Mesothelial cell of epicardium (in vitro differentiated cells): ENCODE data around the gene SCMH1. TPM values are rescaled to one million over a fixed set of nuclear protein-coding genes. Genes with fewer than 3 reads are reported as not detected.

ENCODE experiments used
- DNase-seq, 2 experiments: peaks; one replicate each; pipeline ENCODE4 v3.0.0; 2021; ENCODE audit warnings: low spot score in 2 of 2; ENCODE audit not compliant: unreplicated experiment in 2 of 2
- H3K27ac Mint-ChIP-seq: 2 replicates; pipeline ENCODE4 v1.8.0; 2021; ENCODE audit warnings: mixed read lengths
- H3K27me3 Mint-ChIP-seq: 2 replicates; pipeline ENCODE4 v1.8.0; 2021; ENCODE audit warnings: low read depth, mixed read lengths
- H3K36me3 Mint-ChIP-seq: 2 replicates; pipeline ENCODE4 v1.8.0; 2021; ENCODE audit warnings: mixed read lengths
- H3K4me1 Mint-ChIP-seq: 2 replicates; pipeline ENCODE4 v1.8.0; 2021; ENCODE audit warnings: mixed read lengths
- H3K4me3 Mint-ChIP-seq: 2 replicates; pipeline ENCODE4 v1.8.0; 2021; ENCODE audit warnings: mild to moderate bottlenecking, moderate library complexity, mixed read lengths
- H3K9me3 Mint-ChIP-seq: 2 replicates; pipeline ENCODE4 v1.8.0; 2021; ENCODE audit warnings: mixed read lengths
- CTCF ChIP-seq: fragments of 200-600 bp; sonication (generic); IDR thresholded peaks from one replicate; pipeline ENCODE4 v1.5.0; 2021; ENCODE audit warnings: antibody characterized with exemption; ENCODE audit not compliant: unreplicated experiment
- total RNA-seq: library from RNA; stranded (reverse); gene quantifications from 3 replicates; pipeline ENCODE4 v1.2.1, GENCODE V29; 2021

Gene SCMH1
- total RNA-seq, 1 donor from 2014 or later: 59.1 TPM

- H3K36me3 Mint-ChIP-seq: peaks cover 8% of the 10 kb centered on the region
- H3K9me3 Mint-ChIP-seq: peaks cover 16% of the 10 kb centered on the region
- peaks cover 11% of the 10 kb centered on the region for H3K4me1 Mint-ChIP-seq
- no peak overlapping the region for H3K4me3 Mint-ChIP-seq
- no peaks in the 10 kb centered on the region for H3K27me3 Mint-ChIP-seq
- TF ChIP-seq CTCF: no peak
- no peak for DNase-seq
- H3K27ac Mint-ChIP-seq: no peak overlapping the region
Observed at GRCh38 chr1:41161846-41162245, 80.3 kb downstream of the SCMH1 start.

- H3K27ac Mint-ChIP-seq: no peak overlapping the region
Observed at GRCh38 chr1:41160498-41161110, 81.5 kb downstream of the SCMH1 start.

DNA sequence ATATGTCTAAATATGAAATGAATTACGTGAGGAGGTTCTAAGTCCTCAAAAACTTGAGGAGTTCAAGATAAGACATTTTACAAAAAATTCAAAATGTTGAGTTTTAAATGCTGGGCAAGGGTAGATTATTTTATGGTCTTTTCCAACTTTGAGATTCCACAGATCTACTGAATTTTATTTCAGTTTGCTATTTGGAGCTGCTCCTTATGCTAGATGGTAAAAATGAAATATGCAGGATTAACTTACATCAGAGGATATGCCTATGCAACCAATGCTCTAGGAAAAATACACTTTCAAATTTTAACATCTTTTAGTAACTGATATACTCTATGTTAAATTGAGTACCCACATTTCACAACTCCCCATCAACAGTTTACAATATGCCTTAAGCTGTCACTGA is 83.1 kb downstream of the SCMH1 start:
- H3K9me3 Mint-ChIP-seq: no peaks in the 10 kb centered on the region
- H3K4me1 Mint-ChIP-seq: peaks cover 11% of the 10 kb centered on the region
- no peak for DNase-seq
- peaks cover 3% of the 10 kb centered on the region for H3K36me3 Mint-ChIP-seq
- H3K4me3 Mint-ChIP-seq: no peak overlapping the region
- no peak overlapping the region for H3K27ac Mint-ChIP-seq
- no peak for TF ChIP-seq CTCF
- no peaks in the 10 kb centered on the region for H3K27me3 Mint-ChIP-seq

More at GRCh38 chr1:41160498-41161110, 81.5 kb downstream of the SCMH1 start:
- Mint-ChIP-seq H3K4me3 (no peak overlapping the region), H3K9me3 (peaks cover 5% of the 10 kb centered on the region), H3K4me1 (peaks cover 11% of the 10 kb centered on the region), H3K36me3 (peaks cover 3% of the 10 kb centered on the region), H3K27me3 (no peaks in the 10 kb centered on the region)
- TF ChIP-seq CTCF: no peak
- no peak for DNase-seq

- H3K36me3 Mint-ChIP-seq: peaks cover 3% of the 10 kb centered on the region
- H3K9me3 Mint-ChIP-seq: no peaks in the 10 kb centered on the region
- no peak for TF ChIP-seq CTCF
- H3K27me3 Mint-ChIP-seq: no peaks in the 10 kb centered on the region
- no peak for DNase-seq
- peak overlapping the region; percentile 1 for H3K27ac Mint-ChIP-seq
- peaks cover 11% of the 10 kb centered on the region for H3K4me1 Mint-ChIP-seq
- H3K4me3 Mint-ChIP-seq: no peak overlapping the region
Observed at GRCh38 chr1:41158147-41158875, 83.8 kb downstream of the SCMH1 start.

DNA sequence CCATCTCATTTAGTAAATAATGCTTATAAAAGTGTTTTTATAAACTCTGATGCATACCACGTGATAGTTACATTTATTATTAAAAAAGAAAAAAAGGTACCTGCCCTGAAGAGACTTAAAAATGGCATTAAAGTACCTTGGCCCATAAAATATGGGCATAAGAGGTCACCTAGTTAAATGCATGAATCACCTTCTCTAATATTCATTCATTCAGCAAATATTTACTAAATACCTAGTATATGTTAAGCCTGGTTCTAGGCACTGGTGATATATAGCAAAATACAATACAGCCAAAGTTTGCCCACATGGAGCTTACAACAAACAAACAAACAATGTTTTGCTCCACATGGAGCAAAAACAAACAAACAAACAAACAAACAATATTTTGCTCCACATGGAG is 87.0 kb downstream of the SCMH1 start:
- Mint-ChIP-seq H3K27me3 (no peaks in the 10 kb centered on the region), H3K4me1 (peaks cover 26% of the 10 kb centered on the region), H3K4me3 (no peak overlapping the region), H3K27ac (no peak overlapping the region), H3K9me3 (no peaks in the 10 kb centered on the region), H3K36me3 (no peaks in the 10 kb centered on the region)
- no peak for DNase-seq
- TF ChIP-seq CTCF: no peak
